Loucy (cell line): ENCODE data around the gene MRTFB.

ENCODE experiments used
- H2AFZ ChIP-seq: fragments of 200-600 bp; sonication (generic); 2 replicates; pipeline ENCODE4 v1.6.0; 2016; ENCODE audit warnings: antibody characterized with exemption, mild to moderate bottlenecking, low read length, moderate library complexity
- H3F3A ChIP-seq: fragments of 200-600 bp; 2 replicates; pipeline ENCODE4 v1.6.0; 2016; ENCODE audit warnings: antibody characterized with exemption, low read depth, mild to moderate bottlenecking
- H3K27me3 ChIP-seq: fragments of 200-600 bp; sonication (generic); 2 replicates; pipeline ENCODE4 v1.6.1; 2014; ENCODE audit warnings: low read length, mild to moderate bottlenecking; ENCODE audit not compliant: insufficient read depth, poor library complexity, severe bottlenecking
- H3K36me3 ChIP-seq: fragments of 200-600 bp; sonication (generic); 2 replicates; pipeline ENCODE4 v1.6.1; 2016; ENCODE audit warnings: low read length; ENCODE audit not compliant: insufficient read depth
- H3K4me1 ChIP-seq: fragments of 200-600 bp; sonication (generic); 2 replicates; pipeline ENCODE4 v1.5.1; 2014; ENCODE audit warnings: low read length, mild to moderate bottlenecking; ENCODE audit not compliant: insufficient read depth, poor library complexity, severe bottlenecking
- H3K4me2 ChIP-seq: fragments of 200-600 bp; sonication (generic); 2 replicates; pipeline ENCODE4 v1.6.0; 2014; ENCODE audit warnings: antibody characterized with exemption, low read length, low read depth, mild to moderate bottlenecking; ENCODE audit not compliant: poor library complexity, severe bottlenecking
- H3K4me3 ChIP-seq: fragments of 200-600 bp; sonication (generic); 2 replicates; pipeline ENCODE4 v1.5.1; 2014; ENCODE audit warnings: low read length, mild to moderate bottlenecking, mixed read lengths; ENCODE audit not compliant: poor library complexity, severe bottlenecking
- H3K79me2 ChIP-seq: fragments of 200-600 bp; sonication (generic); 2 replicates; pipeline ENCODE4 v1.6.1; 2014; ENCODE audit warnings: low read length; ENCODE audit not compliant: insufficient read depth
- H3K9ac ChIP-seq: fragments of 200-600 bp; sonication (generic); 2 replicates; pipeline ENCODE4 v1.6.0; 2014; ENCODE audit warnings: mild to moderate bottlenecking, low read depth, low read length, moderate library complexity; ENCODE audit not compliant: poor library complexity, severe bottlenecking
- H3K9me2 ChIP-seq: fragments of 200-600 bp; sonication (generic); replicated peaks from 2 replicates; pipeline ENCODE4 v1.6.1; 2016; ENCODE audit warnings: low read depth, low read length, mixed read lengths
- H3K9me3 ChIP-seq: fragments of 200-600 bp; sonication (generic); 2 replicates; pipeline ENCODE4 v1.6.1; 2014; ENCODE audit warnings: mild to moderate bottlenecking, antibody characterized with exemption, low read length, low read depth; ENCODE audit not compliant: insufficient read depth
- H4K20me1 ChIP-seq: fragments of 200-600 bp; sonication (generic); 2 replicates; pipeline ENCODE4 v1.6.0; 2014; ENCODE audit warnings: antibody characterized with exemption, low read length, mild to moderate bottlenecking; ENCODE audit not compliant: insufficient read depth, poor library complexity, severe bottlenecking
- EZH2phosphoT487 ChIP-seq: fragments of 200-600 bp; IDR thresholded peaks from 2 replicates; pipeline ENCODE4 v1.6.1; 2018; ENCODE audit warnings: antibody characterized with exemption, mild to moderate bottlenecking, moderate library complexity, borderline replicate concordance
- TF ChIP-seq, protein P1 (sequence below): fragments of 200-600 bp; sonication (generic); conservative IDR thresholded peaks from 2 replicates; pipeline ENCODE4 v1.5.1; 2014; ENCODE audit warnings: mild to moderate bottlenecking, antibody characterized with exemption, low read length

The MRTFB gene

GRCh38 chr16:14264327-14264943 is 193.3 kb downstream of the MRTFB start:
- Histone ChIP-seq H3K79me2 (no peaks in the 10 kb centered on the region), H3K36me3 (peaks cover 9% of the 10 kb centered on the region; the same call in 1 of the 2 replicates), H3K9me3 (no peaks in the 10 kb centered on the region), H4K20me1 (no peaks in the 10 kb centered on the region), H3K4me3 (no peak overlapping the region), H3K9ac (no peak overlapping the region), H2AFZ (no peak overlapping the region), H3K4me1 (no peaks in the 10 kb centered on the region), H3K9me2 (no peaks in the 10 kb centered on the region), H3F3A (no peaks in the 10 kb centered on the region), H3K27me3 (no peaks in the 10 kb centered on the region), H3K4me2 (no peak overlapping the region)
- TF ChIP-seq, protein P1, sequence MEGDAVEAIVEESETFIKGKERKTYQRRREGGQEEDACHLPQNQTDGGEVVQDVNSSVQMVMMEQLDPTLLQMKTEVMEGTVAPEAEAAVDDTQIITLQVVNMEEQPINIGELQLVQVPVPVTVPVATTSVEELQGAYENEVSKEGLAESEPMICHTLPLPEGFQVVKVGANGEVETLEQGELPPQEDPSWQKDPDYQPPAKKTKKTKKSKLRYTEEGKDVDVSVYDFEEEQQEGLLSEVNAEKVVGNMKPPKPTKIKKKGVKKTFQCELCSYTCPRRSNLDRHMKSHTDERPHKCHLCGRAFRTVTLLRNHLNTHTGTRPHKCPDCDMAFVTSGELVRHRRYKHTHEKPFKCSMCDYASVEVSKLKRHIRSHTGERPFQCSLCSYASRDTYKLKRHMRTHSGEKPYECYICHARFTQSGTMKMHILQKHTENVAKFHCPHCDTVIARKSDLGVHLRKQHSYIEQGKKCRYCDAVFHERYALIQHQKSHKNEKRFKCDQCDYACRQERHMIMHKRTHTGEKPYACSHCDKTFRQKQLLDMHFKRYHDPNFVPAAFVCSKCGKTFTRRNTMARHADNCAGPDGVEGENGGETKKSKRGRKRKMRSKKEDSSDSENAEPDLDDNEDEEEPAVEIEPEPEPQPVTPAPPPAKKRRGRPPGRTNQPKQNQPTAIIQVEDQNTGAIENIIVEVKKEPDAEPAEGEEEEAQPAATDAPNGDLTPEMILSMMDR = no peak
- TF ChIP-seq EZH2phosphoT487 = no peak

DNA sequence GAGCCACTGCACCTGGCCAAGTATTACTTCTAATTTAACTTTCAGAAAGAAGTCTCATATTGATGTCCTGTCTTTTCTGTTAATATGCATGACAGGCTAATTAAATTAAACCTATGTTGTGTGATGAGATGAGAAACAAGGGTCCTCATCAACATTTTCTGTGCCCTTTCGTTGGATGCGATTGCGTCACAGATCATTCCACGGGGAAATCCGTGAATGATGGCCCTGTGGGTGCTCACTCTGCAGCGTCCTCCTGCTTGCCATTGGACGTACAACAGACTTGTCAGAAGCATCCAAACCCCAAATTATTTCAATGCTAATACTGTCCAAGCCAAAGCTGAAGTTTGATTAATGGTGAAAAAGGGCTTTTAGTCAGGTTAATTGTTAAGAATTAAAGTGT is 197.0 kb downstream of the MRTFB start:
- TF ChIP-seq, protein P1 = no peak
- no peak for TF ChIP-seq EZH2phosphoT487
- no peak overlapping the region for H3K4me3 ChIP-seq
- no peaks in the 10 kb centered on the region for H3K36me3 ChIP-seq
- H2AFZ ChIP-seq = no peak overlapping the region
- H3K79me2 ChIP-seq = no peaks in the 10 kb centered on the region
- no peaks in the 10 kb centered on the region for H3F3A ChIP-seq
- no peaks in the 10 kb centered on the region for H3K27me3 ChIP-seq
- no peaks in the 10 kb centered on the region for H3K9me2 ChIP-seq
- H3K9me3 ChIP-seq = no peaks in the 10 kb centered on the region
- H3K9ac ChIP-seq = no peak overlapping the region
- no peaks in the 10 kb centered on the region for H4K20me1 ChIP-seq
- no peaks in the 10 kb centered on the region for H3K4me1 ChIP-seq
- H3K4me2 ChIP-seq = no peak overlapping the region

DNA sequence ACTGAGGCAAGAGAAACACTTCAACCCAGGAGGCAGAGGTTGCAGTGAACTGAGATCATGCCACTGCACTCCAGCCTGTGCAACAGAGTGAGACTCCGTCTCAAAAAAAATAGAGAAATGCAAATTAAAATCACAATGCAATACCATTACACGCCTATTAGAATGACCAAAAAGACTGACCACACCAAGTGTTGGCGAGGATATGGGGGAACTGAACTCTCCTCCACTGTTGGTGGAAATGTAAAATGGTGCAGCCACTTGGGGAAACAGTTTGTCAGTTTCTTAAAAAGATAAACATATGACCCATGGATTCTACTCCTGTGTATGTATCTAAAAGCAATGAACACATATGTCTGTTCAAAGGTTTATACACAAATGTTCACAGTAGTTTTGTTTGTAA is 204.8 kb downstream of the MRTFB start:
- Histone ChIP-seq H3K36me3 (no peaks in the 10 kb centered on the region), H3K9me3 (no peaks in the 10 kb centered on the region), H3K27me3 (no peaks in the 10 kb centered on the region), H3K4me2 (no peak overlapping the region), H3K9ac (no peak overlapping the region), H4K20me1 (no peaks in the 10 kb centered on the region), H3K9me2 (no peaks in the 10 kb centered on the region), H3K79me2 (no peaks in the 10 kb centered on the region), H3F3A (no peaks in the 10 kb centered on the region), H2AFZ (no peak overlapping the region), H3K4me3 (no peak overlapping the region), H3K4me1 (no peaks in the 10 kb centered on the region)
- TF ChIP-seq EZH2phosphoT487 = no peak
- TF ChIP-seq, protein P1 = no peak
